ENCODE data around the gene NUP205.

NUP205 gene

GRCh38 chr7:135537453-135537852 lies 20.3 kb upstream of the NUP205 start:
- no peak overlapping the region for H3K4me3 ChIP-seq (ENCODE audit: low read depth, low read length)
- ChIA-PET CTCF (no interaction called here), POLR2A (no interaction called here)
- no peak for DNase-seq (ENCODE audit: low read depth, low spot score)
- no peak for TF ChIP-seq CTCF (IDR thresholded peaks at IDR 0.05; ENCODE audit: insufficient read depth, low read length, missing control alignments)

GRCh38 chr7:135537905-135538304 lies 19.8 kb upstream of the NUP205 start:
- no peak for DNase-seq (ENCODE audit: low read depth, low spot score)
- ChIA-PET CTCF (no interaction called here), POLR2A (no interaction called here)
- no peak for TF ChIP-seq CTCF (IDR thresholded peaks at IDR 0.05; ENCODE audit: insufficient read depth, low read length, missing control alignments)
- no peak overlapping the region for H3K4me3 ChIP-seq (ENCODE audit: low read depth, low read length)

- ChIA-PET CTCF (no interaction called here), POLR2A (no interaction called here)
- no peak overlapping the region for H3K4me3 ChIP-seq (ENCODE audit: low read depth, low read length)
- no peak for TF ChIP-seq CTCF (IDR thresholded peaks at IDR 0.05; ENCODE audit: insufficient read depth, low read length, missing control alignments)
- no peak for DNase-seq (ENCODE audit: low read depth, low spot score)
Observed at GRCh38 chr7:135538376-135538775, 19.3 kb upstream of the NUP205 start.

- no peak overlapping the region for H3K4me3 ChIP-seq (ENCODE audit: low read depth, low read length)
- CTCF ChIA-PET: interaction anchor here (1.1 to 1.2 kb wide), 2 partner anchors 9 to 29 kb away, joined by 3 read pairs; no protein-coding TSS in a partner anchor
- no peak for TF ChIP-seq CTCF (IDR thresholded peaks at IDR 0.05; ENCODE audit: insufficient read depth, low read length, missing control alignments)
- DNase-seq (ENCODE audit: low read depth, low spot score): no peak
- POLR2A ChIA-PET: no interaction called here
Observed at GRCh38 chr7:135539629-135540028, 18.1 kb upstream of the NUP205 start.

GRCh38 chr7:135541029-135541428 lies 16.7 kb upstream of the NUP205 start:
- TF ChIP-seq CTCF (IDR thresholded peaks at IDR 0.05; ENCODE audit: insufficient read depth, low read length, missing control alignments): no peak
- ChIA-PET CTCF (no interaction called here), POLR2A (interaction anchor here (1.0 kb wide), 1 partner anchor 26 kb away, joined by 3 read pairs; no protein-coding TSS in a partner anchor)

GRCh38 chr7:135550196-135550595 lies 7.5 kb upstream of the NUP205 start:
- ChIA-PET POLR2A (no interaction called here), CTCF (interaction anchor here (1.2 kb wide), 1 partner anchor 30 kb away, joined by 3 read pairs; no protein-coding TSS in a partner anchor)
- no peak for DNase-seq (ENCODE audit: low read depth, low spot score)
- no peak for TF ChIP-seq CTCF (IDR thresholded peaks at IDR 0.05; ENCODE audit: insufficient read depth, low read length, missing control alignments)
- H3K4me3 ChIP-seq (ENCODE audit: low read depth, low read length): no peak overlapping the region

More at GRCh38 chr7:135541029-135541428, 16.7 kb upstream of the NUP205 start:
- no peak for DNase-seq (ENCODE audit: low read depth, low spot score)
- no peak overlapping the region for H3K4me3 ChIP-seq (ENCODE audit: low read depth, low read length)
